ENCODE measurements around the gene PSMD4.

GRCh38 chr1:151238467-151238739 is 16.1 kb upstream of the PSMD4 start:
- TF ChIP-seq, protein P1, sequence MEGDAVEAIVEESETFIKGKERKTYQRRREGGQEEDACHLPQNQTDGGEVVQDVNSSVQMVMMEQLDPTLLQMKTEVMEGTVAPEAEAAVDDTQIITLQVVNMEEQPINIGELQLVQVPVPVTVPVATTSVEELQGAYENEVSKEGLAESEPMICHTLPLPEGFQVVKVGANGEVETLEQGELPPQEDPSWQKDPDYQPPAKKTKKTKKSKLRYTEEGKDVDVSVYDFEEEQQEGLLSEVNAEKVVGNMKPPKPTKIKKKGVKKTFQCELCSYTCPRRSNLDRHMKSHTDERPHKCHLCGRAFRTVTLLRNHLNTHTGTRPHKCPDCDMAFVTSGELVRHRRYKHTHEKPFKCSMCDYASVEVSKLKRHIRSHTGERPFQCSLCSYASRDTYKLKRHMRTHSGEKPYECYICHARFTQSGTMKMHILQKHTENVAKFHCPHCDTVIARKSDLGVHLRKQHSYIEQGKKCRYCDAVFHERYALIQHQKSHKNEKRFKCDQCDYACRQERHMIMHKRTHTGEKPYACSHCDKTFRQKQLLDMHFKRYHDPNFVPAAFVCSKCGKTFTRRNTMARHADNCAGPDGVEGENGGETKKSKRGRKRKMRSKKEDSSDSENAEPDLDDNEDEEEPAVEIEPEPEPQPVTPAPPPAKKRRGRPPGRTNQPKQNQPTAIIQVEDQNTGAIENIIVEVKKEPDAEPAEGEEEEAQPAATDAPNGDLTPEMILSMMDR (tag by site-specific recombination; IDR thresholded peaks at IDR 0.05): no peak
- TF ChIP-seq, protein P2, sequence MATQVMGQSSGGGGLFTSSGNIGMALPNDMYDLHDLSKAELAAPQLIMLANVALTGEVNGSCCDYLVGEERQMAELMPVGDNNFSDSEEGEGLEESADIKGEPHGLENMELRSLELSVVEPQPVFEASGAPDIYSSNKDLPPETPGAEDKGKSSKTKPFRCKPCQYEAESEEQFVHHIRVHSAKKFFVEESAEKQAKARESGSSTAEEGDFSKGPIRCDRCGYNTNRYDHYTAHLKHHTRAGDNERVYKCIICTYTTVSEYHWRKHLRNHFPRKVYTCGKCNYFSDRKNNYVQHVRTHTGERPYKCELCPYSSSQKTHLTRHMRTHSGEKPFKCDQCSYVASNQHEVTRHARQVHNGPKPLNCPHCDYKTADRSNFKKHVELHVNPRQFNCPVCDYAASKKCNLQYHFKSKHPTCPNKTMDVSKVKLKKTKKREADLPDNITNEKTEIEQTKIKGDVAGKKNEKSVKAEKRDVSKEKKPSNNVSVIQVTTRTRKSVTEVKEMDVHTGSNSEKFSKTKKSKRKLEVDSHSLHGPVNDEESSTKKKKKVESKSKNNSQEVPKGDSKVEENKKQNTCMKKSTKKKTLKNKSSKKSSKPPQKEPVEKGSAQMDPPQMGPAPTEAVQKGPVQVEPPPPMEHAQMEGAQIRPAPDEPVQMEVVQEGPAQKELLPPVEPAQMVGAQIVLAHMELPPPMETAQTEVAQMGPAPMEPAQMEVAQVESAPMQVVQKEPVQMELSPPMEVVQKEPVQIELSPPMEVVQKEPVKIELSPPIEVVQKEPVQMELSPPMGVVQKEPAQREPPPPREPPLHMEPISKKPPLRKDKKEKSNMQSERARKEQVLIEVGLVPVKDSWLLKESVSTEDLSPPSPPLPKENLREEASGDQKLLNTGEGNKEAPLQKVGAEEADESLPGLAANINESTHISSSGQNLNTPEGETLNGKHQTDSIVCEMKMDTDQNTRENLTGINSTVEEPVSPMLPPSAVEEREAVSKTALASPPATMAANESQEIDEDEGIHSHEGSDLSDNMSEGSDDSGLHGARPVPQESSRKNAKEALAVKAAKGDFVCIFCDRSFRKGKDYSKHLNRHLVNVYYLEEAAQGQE (tag by site-specific recombination; IDR thresholded peaks at IDR 0.05): no peak
- TF ChIP-seq ZNF785 (tag by site-specific recombination; IDR thresholded peaks at IDR 0.05) (no peak), PBX3 (CRISPR knock-in tag; IDR thresholded peaks at IDR 0.05) (no peak), ZNF596 (tag by site-specific recombination; IDR thresholded peaks at IDR 0.05) (no peak), ZNF132 (tag by site-specific recombination; IDR thresholded peaks at IDR 0.05; ENCODE audit: borderline replicate concordance) (no peak), ZNF274 (IDR thresholded peaks at IDR 0.05; ENCODE audit: low read length) (no peak), ZNF274 (tag by site-specific recombination; IDR thresholded peaks at IDR 0.05; ENCODE audit: borderline replicate concordance) (no peak), ZBTB21 (tag by site-specific recombination; IDR thresholded peaks at IDR 0.05) (no peak), ZNF121 (tag by site-specific recombination; IDR thresholded peaks at IDR 0.05) (no peak), SP3 (tag by site-specific recombination; IDR thresholded peaks at IDR 0.05) (no peak), TRIM28 (IDR thresholded peaks at IDR 0.05; ENCODE audit: borderline replicate concordance, low read length) (no peak), ZNF24 (tag by site-specific recombination; IDR thresholded peaks at IDR 0.05) (no peak), ZNF292 (tag by site-specific recombination; IDR thresholded peaks at IDR 0.05; ENCODE audit: borderline replicate concordance, low read depth) (no peak), BCL11A (tag by site-specific recombination; IDR thresholded peaks at IDR 0.05; ENCODE audit: low read depth) (no peak)

Measured in HEK293 (cell line).